GM12892 (cell line): ENCODE measurements around the gene EXOC4.

Source experiments
- POLR2A ChIP-seq: IDR thresholded peaks from 2 replicates; pipeline ENCODE4 v1.6.1; 2011; ENCODE audit warnings: low read depth, low read length, control low read depth
- POLR2AphosphoS5 ChIP-seq: IDR thresholded peaks from 2 replicates; pipeline ENCODE4 v1.6.1; 2011; ENCODE audit warnings: low read depth, low read length, control low read depth
- TAF1 ChIP-seq: IDR thresholded peaks from 2 replicates; pipeline ENCODE4 v1.6.1; 2011; ENCODE audit warnings: low read depth, mild to moderate bottlenecking, control low read depth, low read length, borderline replicate concordance

DNA sequence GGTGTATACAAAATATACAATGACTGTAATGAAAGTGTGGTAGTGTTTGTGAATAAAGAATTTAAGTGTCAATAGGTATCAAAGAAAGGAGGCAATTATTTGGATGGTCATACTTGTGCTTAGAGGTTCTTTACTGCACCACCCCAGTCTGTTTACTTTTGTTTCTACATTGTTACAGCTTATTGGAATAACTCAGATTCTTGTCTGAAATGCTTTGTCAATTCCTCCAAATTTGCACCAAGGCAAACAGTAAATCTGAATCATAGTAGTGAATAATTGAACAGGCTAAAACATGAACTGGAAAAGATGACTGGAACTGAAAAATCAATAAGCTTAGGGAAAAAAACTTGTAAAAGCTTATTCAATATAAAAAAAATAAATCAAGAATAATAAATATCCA lies 319.2 kb downstream of the EXOC4 start:
- TF ChIP-seq POLR2AphosphoS5: no peak
- no peak for TF ChIP-seq POLR2A
- no peak for TF ChIP-seq TAF1
